NK-92 treated with Interleukin-12 subunit alpha and Interleukin-12 subunit beta, amount 100 ng/mL, for 24 hours (cell line): ENCODE data around the gene ARX.

Experiments used
- DNase-seq: peaks from one replicate; lab custom pipeline; 2025; lab: John Stamatoyannopoulos, UW

The ARX gene

DNA sequence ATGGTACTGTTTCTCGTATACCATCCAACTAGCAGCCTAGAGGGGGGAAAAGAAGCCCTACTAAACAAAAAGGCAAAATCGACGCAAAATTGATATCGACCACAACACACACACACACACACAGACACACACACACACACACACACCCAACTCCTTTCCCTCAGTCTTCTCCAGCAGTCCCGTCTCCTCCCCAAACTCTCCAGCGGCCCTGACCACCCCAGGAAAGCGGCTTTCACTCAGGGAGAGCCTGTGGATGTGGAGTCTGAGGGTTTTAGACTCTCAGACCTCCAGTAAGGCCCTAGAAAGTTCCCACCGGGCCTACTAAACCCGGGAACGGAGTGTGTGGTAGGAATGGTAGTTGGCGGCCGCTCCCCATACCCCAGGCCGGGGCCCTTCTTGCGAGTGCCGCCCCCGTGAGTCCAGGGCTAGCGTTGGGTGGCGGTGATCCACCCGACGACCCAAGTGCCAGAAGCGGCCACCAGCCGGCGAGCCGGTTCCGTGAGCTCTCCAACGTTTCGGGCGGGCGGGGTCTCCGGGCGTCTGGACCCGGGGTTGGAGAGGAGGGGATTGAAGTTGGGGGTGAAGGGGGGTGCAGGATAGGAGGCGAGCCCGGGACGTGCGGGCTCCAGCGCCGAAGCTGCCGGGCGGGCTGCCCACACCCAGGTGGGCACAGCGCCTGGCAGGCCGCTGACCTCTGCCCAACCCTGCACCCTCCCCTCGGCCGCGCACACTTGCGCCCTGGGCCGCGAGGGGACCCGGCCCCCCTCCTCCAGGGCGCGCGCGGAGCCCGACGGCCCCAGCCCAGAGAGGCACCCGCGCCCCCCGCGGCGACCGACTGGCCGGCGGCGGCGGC, 13.7 kb downstream of the ARX start:
- no peak for DNase-seq

DNA sequence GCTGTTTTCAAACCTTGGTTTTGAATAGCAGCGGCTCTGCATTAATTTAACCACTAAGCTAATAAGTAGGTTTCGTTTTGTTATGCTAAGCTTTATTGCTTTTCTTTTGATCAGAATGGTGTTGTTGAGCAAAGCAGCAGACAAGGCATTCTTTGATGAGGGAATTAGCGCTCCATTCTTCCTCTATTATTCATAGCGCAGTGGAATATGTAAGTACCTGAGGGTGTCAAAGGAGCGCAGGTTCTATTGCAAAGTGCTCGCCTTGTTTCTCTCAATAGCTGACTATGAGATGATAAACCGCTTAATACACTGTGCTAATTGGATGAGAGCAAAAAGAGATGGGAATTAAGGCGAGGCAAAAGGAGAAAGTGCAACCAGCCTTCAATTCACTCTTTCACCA, 16.3 kb downstream of the ARX start:
- DNase-seq = no peak

GRCh38 chrX:24996096-24996709, 19.6 kb downstream of the ARX start:
- DNase-seq = no peak

DNA sequence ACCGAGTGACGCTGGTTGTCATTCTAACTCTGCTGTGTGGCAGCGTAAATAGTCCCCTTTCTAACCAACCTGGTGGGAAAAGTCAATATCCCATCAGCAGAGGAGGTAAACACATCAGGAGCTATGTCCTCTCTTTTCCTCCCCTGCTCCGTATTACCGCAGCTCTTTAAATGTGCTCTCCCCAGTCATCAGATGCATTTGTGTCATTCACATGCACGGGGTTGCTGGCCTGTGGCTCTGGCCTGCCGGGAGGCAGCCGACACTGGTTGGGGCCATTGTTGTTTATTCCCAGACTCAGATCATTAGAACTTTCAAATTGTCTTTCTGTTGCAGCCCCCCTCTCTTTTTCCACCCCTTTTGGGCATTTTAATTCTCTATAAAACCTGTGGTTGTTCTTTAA, 21.9 kb downstream of the ARX start:
- no peak for DNase-seq

- DNase-seq = no peak
Measured at GRCh38 chrX:24990535-24990934, 25.2 kb downstream of the ARX start.

DNA sequence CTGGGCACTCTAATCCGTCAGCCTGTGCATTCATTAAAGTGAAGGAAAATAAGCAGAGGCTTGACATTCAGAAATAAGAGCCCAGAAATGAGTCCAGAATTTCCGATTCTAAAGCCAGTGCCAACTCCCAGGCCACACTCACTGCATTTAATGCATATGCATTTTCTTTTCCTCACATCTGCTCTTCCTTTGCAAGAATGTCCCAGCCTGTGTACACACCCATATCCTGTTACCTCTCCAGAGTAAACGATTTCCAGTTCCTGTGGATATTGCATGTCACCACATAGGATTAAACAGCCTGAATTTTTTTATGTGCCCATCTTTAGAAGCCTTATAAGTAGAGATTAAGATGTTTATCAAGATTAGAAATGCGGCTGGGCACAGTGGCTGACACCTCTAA, 27.5 kb downstream of the ARX start:
- DNase-seq = no peak

- DNase-seq = no peak
Measured at GRCh38 chrX:24987731-24988130, 28.0 kb downstream of the ARX start.

GRCh38 chrX:24985120-24985519, 30.6 kb downstream of the ARX start:
- DNase-seq = no peak

GRCh38 chrX:24983931-24984330, 31.8 kb downstream of the ARX start:
- no peak for DNase-seq

DNA sequence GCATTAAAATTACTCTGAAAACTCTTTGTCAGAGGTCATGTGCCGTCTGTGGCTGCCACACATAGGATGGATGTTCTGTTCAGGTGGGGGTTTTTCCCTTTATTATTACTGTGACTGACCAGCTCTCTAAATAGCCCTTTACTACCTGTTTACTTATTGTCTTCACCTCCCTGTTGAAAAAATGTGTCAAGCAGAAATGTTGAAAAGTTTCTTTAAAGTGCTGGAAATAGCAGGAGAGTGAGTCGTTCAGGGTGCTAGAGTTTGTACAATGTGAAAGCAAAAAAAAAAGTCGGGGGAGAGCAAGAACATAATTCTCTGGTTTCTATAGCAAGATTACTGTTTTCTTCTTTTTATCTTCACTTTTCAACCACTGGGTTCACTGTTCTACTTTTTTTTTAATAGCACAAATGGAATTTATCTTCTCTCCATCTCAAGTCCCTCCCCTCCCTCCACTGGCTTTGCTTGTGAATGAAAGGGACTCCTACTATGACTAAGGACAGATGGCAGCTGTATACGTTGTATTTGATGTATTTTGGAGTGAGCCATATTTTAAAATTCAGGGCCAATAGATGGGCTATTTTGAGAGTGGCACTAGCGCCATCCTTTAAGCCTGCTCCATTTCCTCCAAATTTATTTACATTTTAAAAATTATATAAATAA, 33.3 kb downstream of the ARX start:
- DNase-seq = no peak

GRCh38 chrX:24981030-24981429, 34.7 kb downstream of the ARX start:
- DNase-seq = no peak

DNA sequence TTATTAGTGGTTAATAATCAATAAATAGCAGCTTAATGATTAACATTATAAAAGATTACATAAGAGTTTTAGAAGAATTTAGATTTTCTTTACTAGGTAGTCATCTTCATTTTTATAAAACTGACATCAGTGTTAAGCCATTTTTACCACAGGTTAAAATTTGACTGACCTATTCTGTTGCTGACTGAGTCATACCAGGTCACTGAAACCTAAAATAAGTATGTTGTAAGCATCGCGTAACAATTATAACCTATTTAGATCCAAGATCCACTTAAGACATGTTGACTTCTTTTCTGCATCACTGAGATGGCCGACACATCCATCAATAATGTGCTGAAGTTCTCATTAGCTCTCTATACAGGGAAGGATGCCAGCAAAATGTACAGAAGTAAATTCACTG, 36.7 kb downstream of the ARX start:
- DNase-seq = no peak

- no peak for DNase-seq
Measured at GRCh38 chrX:24969812-24970211, 46.0 kb downstream of the ARX start.

DNA sequence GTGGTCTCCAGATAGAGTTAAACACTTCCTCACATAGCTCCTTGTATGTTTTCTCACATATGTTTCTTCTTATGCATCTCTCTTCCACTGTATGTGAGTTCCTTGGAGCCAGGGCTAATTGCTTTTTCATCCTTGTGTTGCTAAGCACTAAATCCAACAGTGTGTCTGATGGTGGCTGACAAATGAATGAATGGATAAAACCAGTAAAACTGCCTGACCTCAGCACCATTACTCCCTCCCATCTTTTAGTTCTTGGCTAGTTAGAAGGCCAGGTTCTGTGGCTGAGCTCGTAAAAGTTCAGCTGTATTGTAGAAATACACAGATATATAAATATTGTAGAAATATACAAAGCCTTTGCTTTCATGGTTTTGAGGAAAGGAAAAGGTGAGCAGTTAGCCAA, 50.4 kb downstream of the ARX start:
- DNase-seq = no peak

DNA sequence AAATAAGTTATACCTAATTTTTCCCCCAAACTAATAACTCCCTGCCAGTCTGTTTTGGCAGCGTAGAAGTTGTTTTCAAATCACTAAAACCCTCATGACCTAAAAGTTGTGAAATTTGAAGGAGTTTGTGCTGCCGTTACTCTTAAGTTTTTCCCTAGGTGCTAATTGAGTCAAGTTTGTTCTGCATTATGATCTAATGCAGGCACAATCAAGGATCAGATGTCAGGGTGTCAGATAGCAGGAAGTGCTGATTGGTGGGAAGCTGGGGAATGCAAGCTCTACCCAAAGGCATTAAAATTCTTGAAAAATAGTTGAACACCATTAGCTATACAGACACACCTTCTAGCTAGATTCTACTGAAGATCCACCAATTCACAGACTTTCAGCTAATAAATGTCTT, 51.9 kb downstream of the ARX start:
- DNase-seq = no peak

GRCh38 chrX:24961809-24962208, 54.0 kb downstream of the ARX start:
- DNase-seq = no peak

GRCh38 chrX:24956828-24957227, 58.9 kb downstream of the ARX start:
- no peak for DNase-seq

DNA sequence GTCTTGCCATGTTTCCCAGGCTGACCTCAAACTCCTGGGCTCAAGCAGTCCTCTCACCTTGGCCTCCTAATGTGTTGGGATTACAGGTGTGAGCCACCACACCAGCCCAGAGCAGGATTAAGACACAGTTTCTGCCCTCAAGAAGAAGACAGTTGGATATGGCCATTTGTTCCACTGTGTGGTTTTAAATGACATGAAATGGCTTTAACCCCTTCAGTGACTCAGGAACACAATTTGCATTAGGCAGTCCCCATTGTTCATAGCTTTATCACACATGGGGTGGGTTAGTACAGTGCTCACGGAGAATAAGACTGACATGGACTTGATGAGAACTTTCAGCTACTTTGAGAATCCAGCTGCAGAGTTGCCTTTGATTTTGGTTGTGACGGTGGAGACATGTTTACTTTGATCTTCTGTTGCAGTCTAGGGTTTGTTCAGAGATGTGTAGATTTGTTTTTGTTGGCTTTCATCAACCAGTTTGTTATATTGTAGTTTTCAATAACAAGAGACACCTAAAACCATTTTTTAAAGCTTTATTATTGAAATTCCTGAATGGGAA, 60.3 kb downstream of the ARX start:
- DNase-seq = no peak

- DNase-seq = no peak
Measured at GRCh38 chrX:24954732-24955131, 61.0 kb downstream of the ARX start.
